WTC11 (cell line): Measurements from ENCODE around the gene PDE1A. TPM values are rescaled to one million over a fixed set of nuclear protein-coding genes. Genes with fewer than 3 reads are reported as not detected.

Experiments
- ATAC-seq: fragments of 200-7000 bp; cut with Tn5 transposase; 2 replicates; pipeline ENCODE4 v1.10.0; 2021; ENCODE audit warnings: mild to moderate bottlenecking, moderate library complexity
- CTCF ChIA-PET: fragments of 300-600 bp; sonication (Branson Sonifier 250); formaldehyde crosslinking; loops from one replicate; lab custom pipeline; 2021; ENCODE audit warnings: antibody characterized with exemption; lab: Charles Lee
- POLR2A ChIA-PET: fragments of 350-600 bp; sonication (Branson Sonifier 250); formaldehyde crosslinking; loops from one replicate; lab custom pipeline; 2021; ENCODE audit warnings: antibody characterized with exemption; lab: Charles Lee
- DNase-seq: peaks from one replicate; pipeline ENCODE4 v3.0.0; 2021; ENCODE audit warnings: low spot score
- H3K27ac Mint-ChIP-seq: 2 replicates; pipeline ENCODE4 v1.8.0; 2021; ENCODE audit warnings: mixed read lengths
- H3K27me3 Mint-ChIP-seq: 2 replicates; pipeline ENCODE4 v1.8.0; 2021; ENCODE audit warnings: low read depth, mild to moderate bottlenecking, moderate library complexity, mixed read lengths
- H3K36me3 Mint-ChIP-seq: 2 replicates; pipeline ENCODE4 v1.8.0; 2021; ENCODE audit warnings: mixed read lengths
- H3K4me1 Mint-ChIP-seq: 2 replicates; pipeline ENCODE4 v1.8.0; 2022; ENCODE audit warnings: mixed read lengths
- H3K4me3 Mint-ChIP-seq: 2 replicates; pipeline ENCODE4 v1.8.0; 2021; ENCODE audit warnings: mild to moderate bottlenecking, moderate library complexity, mixed read lengths
- H3K9me3 Mint-ChIP-seq: 2 replicates; pipeline ENCODE4 v1.8.0; 2021; ENCODE audit warnings: mixed read lengths
- CREB1 ChIP-seq: sonication (generic); formaldehyde crosslinking; IDR thresholded peaks from 2 replicates; pipeline ENCODE4 v1.8.0; 2023; ENCODE audit warnings: mild to moderate bottlenecking, missing genetic modification reagents
- ETV6 ChIP-seq: sonication (generic); formaldehyde crosslinking; IDR thresholded peaks from 2 replicates; pipeline ENCODE4 v1.8.1; 2022; ENCODE audit warnings: mild to moderate bottlenecking, missing genetic modification reagents
- GRHL2 ChIP-seq: fragments of 250-450 bp; sonication (Bioruptor Pico); IDR thresholded peaks from 2 replicates; pipeline ENCODE4 v1.8.0; 2022; ENCODE audit warnings: mild to moderate bottlenecking, moderate library complexity; ENCODE audit not compliant: insufficient replicate concordance, severe bottlenecking
- OVOL2 ChIP-seq: fragments of 250-450 bp; sonication (Bioruptor Pico); IDR thresholded peaks from 2 replicates; pipeline ENCODE4 v1.9.0; 2021; ENCODE audit warnings: mild to moderate bottlenecking, borderline replicate concordance
- PRRX2 ChIP-seq: fragments of 250-450 bp; sonication (Bioruptor Pico); IDR thresholded peaks from 2 replicates; pipeline ENCODE4 v1.8.0; 2021; ENCODE audit warnings: mild to moderate bottlenecking
- RORB ChIP-seq: fragments of 250-450 bp; sonication (Bioruptor Pico); IDR thresholded peaks from 2 replicates; pipeline ENCODE4 v1.9.0; 2021; ENCODE audit warnings: mild to moderate bottlenecking
- TEAD4 ChIP-seq: sonication (generic); formaldehyde crosslinking; IDR thresholded peaks from 2 replicates; pipeline ENCODE4 v1.8.0; 2022; ENCODE audit warnings: mild to moderate bottlenecking, missing genetic modification reagents
- ZBTB21 ChIP-seq: sonication (generic); formaldehyde crosslinking; IDR thresholded peaks from 2 replicates; pipeline ENCODE4 v1.8.1; 2023; ENCODE audit warnings: mild to moderate bottlenecking, missing genetic modification reagents, borderline replicate concordance
- ZNF263 ChIP-seq: sonication (generic); formaldehyde crosslinking; IDR thresholded peaks from 2 replicates; pipeline ENCODE4 v1.8.1; 2022; ENCODE audit warnings: low read depth, mild to moderate bottlenecking, moderate library complexity, missing genetic modification reagents
- ZNF423 ChIP-seq: fragments of 250-450 bp; sonication (Bioruptor Pico); IDR thresholded peaks from 2 replicates; pipeline ENCODE4 v2.1.2; 2022; ENCODE audit warnings: mild to moderate bottlenecking, moderate library complexity
- total RNA-seq: library from RNA; stranded (reverse); gene quantifications from 3 replicates; pipeline ENCODE4 v1.2.3, GENCODE V29; 2021
- TF ChIP-seq, protein P1 (sequence below): sonication (generic); formaldehyde crosslinking; IDR thresholded peaks from 2 replicates; pipeline ENCODE4 v1.8.0; 2022; ENCODE audit warnings: mild to moderate bottlenecking, missing genetic modification reagents
- TF ChIP-seq, protein P2 (sequence below): fragments of 200-600 bp; IDR thresholded peaks from 2 replicates; pipeline ENCODE4 v1.8.0; 2022; ENCODE audit warnings: antibody characterized with exemption
- TF ChIP-seq, protein P3 (sequence below): fragments of 250-450 bp; sonication (Bioruptor Pico); IDR thresholded peaks from 2 replicates; pipeline ENCODE4 v1.9.0; 2021; ENCODE audit warnings: mild to moderate bottlenecking
- TF ChIP-seq, protein P4 (sequence below): sonication (generic); formaldehyde crosslinking; IDR thresholded peaks from 2 replicates; pipeline ENCODE4 v1.8.1; 2023; ENCODE audit warnings: mild to moderate bottlenecking, missing genetic modification reagents, borderline replicate concordance
- TF ChIP-seq, protein P5 (sequence below): fragments of 250-450 bp; sonication (Bioruptor Pico); IDR thresholded peaks from 2 replicates; pipeline ENCODE4 v1.9.0; 2021; ENCODE audit warnings: mild to moderate bottlenecking
- TF ChIP-seq, protein P6 (sequence below): sonication (generic); formaldehyde crosslinking; conservative IDR thresholded peaks from 2 replicates; pipeline ENCODE4 v1.8.1; 2022; ENCODE audit warnings: mild to moderate bottlenecking, missing genetic modification reagents

PDE1A gene
- total RNA-seq, 1 experiment from 2014 or later, result not detected

DNA sequence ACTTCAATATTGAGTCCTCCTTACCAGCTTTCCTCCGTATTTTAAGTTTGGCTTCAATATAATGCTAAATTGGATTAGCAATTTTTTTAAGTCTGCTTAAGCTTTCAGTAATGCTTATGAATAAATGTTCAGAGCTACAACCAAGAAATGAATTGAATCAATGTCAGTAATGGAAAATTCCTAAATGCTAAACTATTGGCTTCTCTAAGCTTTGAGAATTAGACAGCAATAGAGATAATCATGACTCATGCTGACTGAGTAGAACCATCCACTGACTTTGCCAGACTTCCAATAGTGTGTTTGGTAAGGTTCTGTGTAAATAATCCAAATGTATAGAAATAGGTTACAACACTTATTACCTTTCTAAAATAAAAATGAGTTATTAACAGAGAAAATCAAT, 8.9 kb upstream of the PDE1A start:
- H3K27me3 Mint-ChIP-seq, result no peaks in the 10 kb centered on the region
- no peak for ATAC-seq
- no peak overlapping the region for H3K4me3 Mint-ChIP-seq
- H3K4me1 Mint-ChIP-seq, result no peaks in the 10 kb centered on the region
- H3K9me3 Mint-ChIP-seq, result peaks cover 4% of the 10 kb centered on the region
- CTCF ChIA-PET, result interaction anchor here (0.6 kb wide), 1 partner anchor 62 kb away, joined by 3 read pairs; no protein-coding TSS in a partner anchor
- no peak overlapping the region for H3K27ac Mint-ChIP-seq
- no peak for DNase-seq
- POLR2A ChIA-PET, result no interaction called here
- peaks cover 3% of the 10 kb centered on the region; the same call in 1 of the 2 replicates for H3K36me3 Mint-ChIP-seq
- no peak for TF ChIP-seq RORB (CRISPR knock-in tag)
- TF ChIP-seq, all 79 proteins: peak for 0

DNA sequence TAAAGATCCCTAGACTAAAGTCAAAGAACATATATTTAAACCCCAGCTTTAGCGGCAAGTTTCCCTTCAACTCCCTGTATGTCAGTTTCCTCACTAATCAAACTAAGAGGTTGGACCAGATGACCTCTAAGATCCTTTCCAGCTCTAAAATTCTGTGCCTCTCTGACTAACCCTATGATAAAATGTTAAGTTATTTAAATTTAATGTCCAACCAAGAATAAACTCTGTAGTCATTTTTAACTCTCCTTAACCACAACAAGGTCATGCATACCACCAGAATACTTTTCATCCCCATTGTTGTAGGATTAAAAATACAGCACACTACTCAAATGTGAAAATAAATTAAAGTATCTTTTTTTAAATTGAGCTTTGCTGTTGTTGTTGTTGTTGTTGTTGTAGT, 5.2 kb upstream of the PDE1A start:
- Mint-ChIP-seq H3K9me3 (peaks cover 4% of the 10 kb centered on the region), H3K36me3 (peaks cover 3% of the 10 kb centered on the region; the same call in 1 of the 2 replicates), H3K27ac (no peak overlapping the region), H3K27me3 (no peaks in the 10 kb centered on the region), H3K4me1 (peaks cover 2% of the 10 kb centered on the region; the same call in 1 of the 2 replicates), H3K4me3 (no peak overlapping the region)
- DNase-seq (no peak), ATAC-seq (no peak)
- TF ChIP-seq TEAD4 (CRISPR knock-in tag) (no peak), GRHL2 (CRISPR knock-in tag) (no peak), ZBTB21 (no peak)
- TF ChIP-seq, protein P1, sequence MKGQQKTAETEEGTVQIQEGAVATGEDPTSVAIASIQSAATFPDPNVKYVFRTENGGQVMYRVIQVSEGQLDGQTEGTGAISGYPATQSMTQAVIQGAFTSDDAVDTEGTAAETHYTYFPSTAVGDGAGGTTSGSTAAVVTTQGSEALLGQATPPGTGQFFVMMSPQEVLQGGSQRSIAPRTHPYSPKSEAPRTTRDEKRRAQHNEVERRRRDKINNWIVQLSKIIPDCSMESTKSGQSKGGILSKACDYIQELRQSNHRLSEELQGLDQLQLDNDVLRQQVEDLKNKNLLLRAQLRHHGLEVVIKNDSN (CRISPR knock-in tag), result no peak
- TF ChIP-seq, protein P2, sequence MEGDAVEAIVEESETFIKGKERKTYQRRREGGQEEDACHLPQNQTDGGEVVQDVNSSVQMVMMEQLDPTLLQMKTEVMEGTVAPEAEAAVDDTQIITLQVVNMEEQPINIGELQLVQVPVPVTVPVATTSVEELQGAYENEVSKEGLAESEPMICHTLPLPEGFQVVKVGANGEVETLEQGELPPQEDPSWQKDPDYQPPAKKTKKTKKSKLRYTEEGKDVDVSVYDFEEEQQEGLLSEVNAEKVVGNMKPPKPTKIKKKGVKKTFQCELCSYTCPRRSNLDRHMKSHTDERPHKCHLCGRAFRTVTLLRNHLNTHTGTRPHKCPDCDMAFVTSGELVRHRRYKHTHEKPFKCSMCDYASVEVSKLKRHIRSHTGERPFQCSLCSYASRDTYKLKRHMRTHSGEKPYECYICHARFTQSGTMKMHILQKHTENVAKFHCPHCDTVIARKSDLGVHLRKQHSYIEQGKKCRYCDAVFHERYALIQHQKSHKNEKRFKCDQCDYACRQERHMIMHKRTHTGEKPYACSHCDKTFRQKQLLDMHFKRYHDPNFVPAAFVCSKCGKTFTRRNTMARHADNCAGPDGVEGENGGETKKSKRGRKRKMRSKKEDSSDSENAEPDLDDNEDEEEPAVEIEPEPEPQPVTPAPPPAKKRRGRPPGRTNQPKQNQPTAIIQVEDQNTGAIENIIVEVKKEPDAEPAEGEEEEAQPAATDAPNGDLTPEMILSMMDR, result no peak
- POLR2A ChIA-PET, result no interaction called here
- CTCF ChIA-PET, result no interaction called here

DNA sequence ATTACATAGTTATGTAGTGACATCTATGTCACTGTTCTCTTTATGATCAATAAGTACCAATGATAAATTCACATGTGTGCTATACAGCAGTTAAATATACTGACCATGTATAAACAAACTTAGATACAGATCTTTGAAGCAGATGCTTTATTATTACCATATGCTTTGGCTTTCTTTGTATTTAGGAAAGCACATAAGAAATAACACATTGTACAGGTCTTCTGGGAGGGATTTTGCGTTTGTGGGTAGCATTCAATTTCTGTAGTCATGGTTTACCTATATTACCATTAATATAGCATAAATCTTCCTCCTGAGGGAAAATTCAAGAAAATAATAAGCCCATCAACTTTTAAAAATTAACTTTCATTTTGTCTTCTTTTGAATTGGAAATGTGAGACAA, 1.6 kb upstream of the PDE1A start:
- TF ChIP-seq, protein P3, sequence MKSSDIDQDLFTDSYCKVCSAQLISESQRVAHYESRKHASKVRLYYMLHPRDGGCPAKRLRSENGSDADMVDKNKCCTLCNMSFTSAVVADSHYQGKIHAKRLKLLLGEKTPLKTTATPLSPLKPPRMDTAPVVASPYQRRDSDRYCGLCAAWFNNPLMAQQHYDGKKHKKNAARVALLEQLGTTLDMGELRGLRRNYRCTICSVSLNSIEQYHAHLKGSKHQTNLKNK, result no peak
- TF ChIP-seq PRRX2 (no peak), ZNF423 (no peak), RORB (CRISPR knock-in tag) (no peak), OVOL2 (CRISPR knock-in tag) (no peak), CREB1 (CRISPR knock-in tag) (no peak), ZNF263 (CRISPR knock-in tag) (no peak), ETV6 (CRISPR knock-in tag) (no peak)
- TF ChIP-seq, protein P1 (CRISPR knock-in tag), result no peak
- TF ChIP-seq, protein P4, sequence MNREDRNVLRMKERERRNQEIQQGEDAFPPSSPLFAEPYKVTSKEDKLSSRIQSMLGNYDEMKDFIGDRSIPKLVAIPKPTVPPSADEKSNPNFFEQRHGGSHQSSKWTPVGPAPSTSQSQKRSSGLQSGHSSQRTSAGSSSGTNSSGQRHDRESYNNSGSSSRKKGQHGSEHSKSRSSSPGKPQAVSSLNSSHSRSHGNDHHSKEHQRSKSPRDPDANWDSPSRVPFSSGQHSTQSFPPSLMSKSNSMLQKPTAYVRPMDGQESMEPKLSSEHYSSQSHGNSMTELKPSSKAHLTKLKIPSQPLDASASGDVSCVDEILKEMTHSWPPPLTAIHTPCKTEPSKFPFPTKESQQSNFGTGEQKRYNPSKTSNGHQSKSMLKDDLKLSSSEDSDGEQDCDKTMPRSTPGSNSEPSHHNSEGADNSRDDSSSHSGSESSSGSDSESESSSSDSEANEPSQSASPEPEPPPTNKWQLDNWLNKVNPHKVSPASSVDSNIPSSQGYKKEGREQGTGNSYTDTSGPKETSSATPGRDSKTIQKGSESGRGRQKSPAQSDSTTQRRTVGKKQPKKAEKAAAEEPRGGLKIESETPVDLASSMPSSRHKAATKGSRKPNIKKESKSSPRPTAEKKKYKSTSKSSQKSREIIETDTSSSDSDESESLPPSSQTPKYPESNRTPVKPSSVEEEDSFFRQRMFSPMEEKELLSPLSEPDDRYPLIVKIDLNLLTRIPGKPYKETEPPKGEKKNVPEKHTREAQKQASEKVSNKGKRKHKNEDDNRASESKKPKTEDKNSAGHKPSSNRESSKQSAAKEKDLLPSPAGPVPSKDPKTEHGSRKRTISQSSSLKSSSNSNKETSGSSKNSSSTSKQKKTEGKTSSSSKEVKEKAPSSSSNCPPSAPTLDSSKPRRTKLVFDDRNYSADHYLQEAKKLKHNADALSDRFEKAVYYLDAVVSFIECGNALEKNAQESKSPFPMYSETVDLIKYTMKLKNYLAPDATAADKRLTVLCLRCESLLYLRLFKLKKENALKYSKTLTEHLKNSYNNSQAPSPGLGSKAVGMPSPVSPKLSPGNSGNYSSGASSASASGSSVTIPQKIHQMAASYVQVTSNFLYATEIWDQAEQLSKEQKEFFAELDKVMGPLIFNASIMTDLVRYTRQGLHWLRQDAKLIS (CRISPR knock-in tag), result no peak
- TF ChIP-seq, protein P5, sequence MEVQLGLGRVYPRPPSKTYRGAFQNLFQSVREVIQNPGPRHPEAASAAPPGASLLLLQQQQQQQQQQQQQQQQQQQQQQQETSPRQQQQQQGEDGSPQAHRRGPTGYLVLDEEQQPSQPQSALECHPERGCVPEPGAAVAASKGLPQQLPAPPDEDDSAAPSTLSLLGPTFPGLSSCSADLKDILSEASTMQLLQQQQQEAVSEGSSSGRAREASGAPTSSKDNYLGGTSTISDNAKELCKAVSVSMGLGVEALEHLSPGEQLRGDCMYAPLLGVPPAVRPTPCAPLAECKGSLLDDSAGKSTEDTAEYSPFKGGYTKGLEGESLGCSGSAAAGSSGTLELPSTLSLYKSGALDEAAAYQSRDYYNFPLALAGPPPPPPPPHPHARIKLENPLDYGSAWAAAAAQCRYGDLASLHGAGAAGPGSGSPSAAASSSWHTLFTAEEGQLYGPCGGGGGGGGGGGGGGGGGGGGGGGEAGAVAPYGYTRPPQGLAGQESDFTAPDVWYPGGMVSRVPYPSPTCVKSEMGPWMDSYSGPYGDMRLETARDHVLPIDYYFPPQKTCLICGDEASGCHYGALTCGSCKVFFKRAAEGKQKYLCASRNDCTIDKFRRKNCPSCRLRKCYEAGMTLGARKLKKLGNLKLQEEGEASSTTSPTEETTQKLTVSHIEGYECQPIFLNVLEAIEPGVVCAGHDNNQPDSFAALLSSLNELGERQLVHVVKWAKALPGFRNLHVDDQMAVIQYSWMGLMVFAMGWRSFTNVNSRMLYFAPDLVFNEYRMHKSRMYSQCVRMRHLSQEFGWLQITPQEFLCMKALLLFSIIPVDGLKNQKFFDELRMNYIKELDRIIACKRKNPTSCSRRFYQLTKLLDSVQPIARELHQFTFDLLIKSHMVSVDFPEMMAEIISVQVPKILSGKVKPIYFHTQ (CRISPR knock-in tag), result no peak
- TF ChIP-seq, protein P6, sequence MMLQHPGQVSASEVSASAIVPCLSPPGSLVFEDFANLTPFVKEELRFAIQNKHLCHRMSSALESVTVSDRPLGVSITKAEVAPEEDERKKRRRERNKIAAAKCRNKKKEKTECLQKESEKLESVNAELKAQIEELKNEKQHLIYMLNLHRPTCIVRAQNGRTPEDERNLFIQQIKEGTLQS (CRISPR knock-in tag), result no peak
- DNase-seq (no peak), ATAC-seq (no peak)
- ChIA-PET CTCF (no interaction called here), POLR2A (no interaction called here)
- peaks cover 9% of the 10 kb centered on the region; the same call in 1 of the 2 replicates for H3K4me1 Mint-ChIP-seq
- H3K4me3 Mint-ChIP-seq, result no peak overlapping the region
- H3K9me3 Mint-ChIP-seq, result peaks cover 4% of the 10 kb centered on the region
- no peaks in the 10 kb centered on the region for H3K27me3 Mint-ChIP-seq
- no peak overlapping the region for H3K27ac Mint-ChIP-seq
- H3K36me3 Mint-ChIP-seq, result peaks cover 3% of the 10 kb centered on the region; the same call in 1 of the 2 replicates
